ENCODE data around the gene RALGPS1. TPM values are rescaled to one million over a fixed set of nuclear protein-coding genes. Genes with fewer than 3 reads are reported as not detected.

Gene RALGPS1
- total and polyA plus RNA-seq, 4 experiments from 2014 or later = 0.84 to 10.3 (median 5.8) TPM

DNA sequence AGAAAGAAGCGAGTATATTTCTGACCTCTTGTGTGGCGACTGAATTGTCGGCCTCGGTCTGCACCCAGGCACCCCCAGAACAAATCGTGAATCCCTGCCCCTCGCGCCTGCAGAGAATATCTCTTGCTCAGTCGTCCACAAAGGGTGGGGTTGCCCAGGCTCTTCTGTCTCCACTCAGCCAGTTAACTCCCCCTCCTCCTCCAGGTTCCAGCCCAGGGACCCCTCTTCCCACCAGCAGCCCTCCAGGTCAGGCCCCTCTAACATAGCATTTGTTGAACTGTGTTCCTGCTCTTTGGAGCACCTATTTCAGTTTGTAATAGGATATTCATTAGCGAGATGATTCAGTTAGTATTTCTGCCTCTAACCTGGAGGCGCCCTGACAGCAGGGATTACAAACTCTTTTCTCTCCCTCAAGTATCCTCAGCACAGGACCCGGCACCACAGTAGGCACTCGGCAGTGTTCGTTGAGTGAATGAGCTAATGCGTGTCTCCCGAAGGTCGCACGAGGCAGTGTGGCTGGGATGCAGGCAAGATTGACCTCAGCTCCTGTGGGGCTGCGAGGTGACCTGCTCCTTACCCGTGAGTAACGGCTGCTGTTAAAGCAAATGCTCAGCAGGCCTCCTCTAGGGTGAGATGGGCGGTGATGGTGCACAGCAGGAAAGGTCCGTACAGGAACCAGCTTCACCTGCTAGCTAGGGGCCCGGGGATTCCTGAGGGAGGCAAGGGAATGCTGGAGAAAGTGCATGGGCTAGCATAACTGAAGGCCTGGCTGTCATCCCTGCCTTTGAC lies 28.4 kb upstream of the RALGPS1 start:
- no peak for DNase-seq
- peaks cover 5% of the 10 kb centered on the region for H3K36me3 ChIP-seq (ENCODE audit: insufficient read depth, low read length)
- H3K9me3 ChIP-seq (ENCODE audit: control insufficient read depth in 1 of 2, low read length in 2 of 2) = no peaks in the 10 kb centered on the region
- no peak overlapping the region for H3K4me3 Mint-ChIP-seq
- peak overlapping the region in 1 of 7 donors; percentile 51 for H3K27ac Mint-ChIP-seq
- H3K27me3 Mint-ChIP-seq = no peaks in the 10 kb centered on the region
- peaks cover 3 to 16% of the 10 kb centered on the region in 2 donors for H3K36me3 Mint-ChIP-seq
- ChIA-PET CTCF (ENCODE audit: partially characterized antibody) (no interaction called here), POLR2A (ENCODE audit: partially characterized antibody) (no interaction called here)
- H3K4me1 Mint-ChIP-seq = no peaks in the 10 kb centered on the region
- no peaks in the 10 kb centered on the region for H3K9me3 Mint-ChIP-seq
- no peak overlapping the region for H3K4me3 ChIP-seq (ENCODE audit: low read length in 2 of 2)
- intact Hi-C loops (cut with micrococcal nuclease) = no loop called here
- no peaks in the 10 kb centered on the region for H3K27me3 ChIP-seq (ENCODE audit: insufficient read depth, low read length)
- no peaks in the 10 kb centered on the region for H3K4me1 ChIP-seq (ENCODE audit: insufficient read depth, low read length)
- no peak overlapping the region for H3K27ac ChIP-seq (ENCODE audit: low read depth, low read length)

DNA sequence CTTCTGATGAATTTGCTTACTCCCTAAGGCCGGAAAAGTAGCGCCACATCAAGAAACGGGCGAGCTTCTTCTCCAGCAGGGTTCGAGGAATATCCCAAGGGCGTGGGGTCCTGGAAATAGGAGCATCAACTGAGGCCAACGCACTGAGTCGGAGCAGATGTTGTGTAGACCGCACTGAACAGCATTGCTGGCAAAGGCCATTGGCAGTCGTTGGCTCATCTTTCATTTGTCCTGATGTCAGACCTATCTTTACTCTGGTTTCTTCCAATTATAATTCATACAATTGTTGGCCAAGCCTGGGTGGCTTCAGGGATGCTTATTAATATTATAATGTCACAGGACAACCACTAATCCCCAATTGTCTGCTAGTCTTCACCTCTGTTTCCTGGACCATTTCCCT lies 27.7 kb upstream of the RALGPS1 start:
- Histone ChIP-seq H3K9me3 (ENCODE audit: control insufficient read depth in 1 of 2, low read length in 2 of 2) (no peaks in the 10 kb centered on the region), H3K36me3 (ENCODE audit: insufficient read depth, low read length) (peaks cover 5% of the 10 kb centered on the region), H3K4me1 (ENCODE audit: insufficient read depth, low read length) (no peaks in the 10 kb centered on the region), H3K27me3 (ENCODE audit: insufficient read depth, low read length) (no peaks in the 10 kb centered on the region), H3K27ac (ENCODE audit: low read depth, low read length) (no peak overlapping the region), H3K4me3 (ENCODE audit: low read length in 2 of 2) (no peak overlapping the region)
- DNase-seq = no peak
- Mint-ChIP-seq H3K27me3 (no peaks in the 10 kb centered on the region), H3K27ac (no peak overlapping the region), H3K36me3 (peaks cover 0 to 12% of the 10 kb centered on the region in 2 donors), H3K9me3 (no peaks in the 10 kb centered on the region), H3K4me3 (no peak overlapping the region), H3K4me1 (no peaks in the 10 kb centered on the region)
- POLR2A ChIA-PET (ENCODE audit: partially characterized antibody) = no interaction called here
- intact Hi-C loops (cut with micrococcal nuclease) = no loop called here
- CTCF ChIA-PET (ENCODE audit: partially characterized antibody) = no interaction called here

DNA sequence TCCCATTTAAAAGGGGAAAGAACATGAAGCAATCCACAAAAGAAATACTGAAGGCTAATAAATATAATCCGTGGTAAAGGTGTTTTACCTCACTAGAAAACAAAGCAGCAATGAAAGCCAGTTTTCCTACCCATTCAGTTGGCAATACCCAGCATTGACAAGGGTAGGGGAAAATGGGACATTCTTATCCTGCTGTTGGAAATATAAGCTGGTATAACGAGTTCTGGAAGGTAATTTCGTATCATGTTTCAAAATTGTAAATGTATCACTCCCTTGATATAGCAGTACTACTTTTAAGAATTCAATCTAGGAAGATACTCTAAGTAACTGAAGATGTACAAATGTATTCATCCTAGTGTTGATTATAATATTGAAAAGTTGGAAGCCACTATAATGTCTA lies 22.9 kb upstream of the RALGPS1 start:
- intact Hi-C loops (cut with micrococcal nuclease) = no loop called here
- no peaks in the 10 kb centered on the region for H3K4me1 Mint-ChIP-seq
- CTCF ChIA-PET (ENCODE audit: partially characterized antibody) = no interaction called here

DNA sequence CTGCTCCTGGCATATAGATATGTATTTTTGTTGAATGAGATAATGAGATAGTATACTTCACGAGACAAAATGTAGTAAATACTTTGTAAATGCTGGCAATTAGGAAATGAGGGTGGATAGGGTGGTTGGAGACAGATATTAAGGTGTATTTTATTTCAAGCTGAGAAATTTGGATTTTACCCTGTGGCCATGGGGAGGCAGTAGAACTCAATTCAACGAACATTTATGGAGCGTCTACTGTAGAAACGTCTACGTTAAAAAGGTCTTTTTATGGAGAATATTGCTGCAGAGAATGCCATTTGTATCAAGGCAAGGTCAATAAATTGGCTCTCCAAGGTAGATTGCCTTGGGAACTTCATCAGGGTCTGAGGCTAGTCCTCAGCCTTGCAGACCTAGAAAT lies 21.5 kb upstream of the RALGPS1 start:
- H3K27ac ChIP-seq (ENCODE audit: low read depth, low read length) = no peak overlapping the region
- Mint-ChIP-seq H3K27ac (no peak overlapping the region), H3K4me3 (no peak overlapping the region), H3K36me3 (no peaks in the 10 kb centered on the region), H3K4me1 (no peaks in the 10 kb centered on the region), H3K9me3 (no peaks in the 10 kb centered on the region), H3K27me3 (peaks cover 2 to 5% of the 10 kb centered on the region in 2 donors)
- no peaks in the 10 kb centered on the region for H3K4me1 ChIP-seq (ENCODE audit: insufficient read depth, low read length)
- H3K27me3 ChIP-seq (ENCODE audit: insufficient read depth, low read length) = no peaks in the 10 kb centered on the region
- no peak overlapping the region for H3K4me3 ChIP-seq (ENCODE audit: low read length in 2 of 2)
- H3K36me3 ChIP-seq (ENCODE audit: insufficient read depth, low read length) = no peaks in the 10 kb centered on the region
- DNase-seq = no peak
- intact Hi-C loops (cut with micrococcal nuclease) = no loop called here
- POLR2A ChIA-PET (ENCODE audit: partially characterized antibody) = no interaction called here
- no peaks in the 10 kb centered on the region for H3K9me3 ChIP-seq (ENCODE audit: control insufficient read depth in 1 of 2, low read length in 2 of 2)
- CTCF ChIA-PET (ENCODE audit: partially characterized antibody) = no interaction called here

More for the DNA sequence above, 22.9 kb upstream of the RALGPS1 start:
- Histone ChIP-seq H3K9me3 (ENCODE audit: control insufficient read depth in 1 of 2, low read length in 2 of 2) (no peaks in the 10 kb centered on the region), H3K27me3 (ENCODE audit: insufficient read depth, low read length) (no peaks in the 10 kb centered on the region), H3K27ac (ENCODE audit: low read depth, low read length) (no peak overlapping the region), H3K4me3 (ENCODE audit: low read length in 2 of 2) (no peak overlapping the region), H3K36me3 (ENCODE audit: insufficient read depth, low read length) (no peaks in the 10 kb centered on the region), H3K4me1 (ENCODE audit: insufficient read depth, low read length) (no peaks in the 10 kb centered on the region)
- no peak overlapping the region for H3K4me3 Mint-ChIP-seq
- no peaks in the 10 kb centered on the region for H3K36me3 Mint-ChIP-seq
- no peak overlapping the region for H3K27ac Mint-ChIP-seq
- no peak for DNase-seq
- no peaks in the 10 kb centered on the region for H3K9me3 Mint-ChIP-seq
- POLR2A ChIA-PET (ENCODE audit: partially characterized antibody) = no interaction called here
- peaks cover 0 to 2% of the 10 kb centered on the region in 2 donors for H3K27me3 Mint-ChIP-seq

DNA sequence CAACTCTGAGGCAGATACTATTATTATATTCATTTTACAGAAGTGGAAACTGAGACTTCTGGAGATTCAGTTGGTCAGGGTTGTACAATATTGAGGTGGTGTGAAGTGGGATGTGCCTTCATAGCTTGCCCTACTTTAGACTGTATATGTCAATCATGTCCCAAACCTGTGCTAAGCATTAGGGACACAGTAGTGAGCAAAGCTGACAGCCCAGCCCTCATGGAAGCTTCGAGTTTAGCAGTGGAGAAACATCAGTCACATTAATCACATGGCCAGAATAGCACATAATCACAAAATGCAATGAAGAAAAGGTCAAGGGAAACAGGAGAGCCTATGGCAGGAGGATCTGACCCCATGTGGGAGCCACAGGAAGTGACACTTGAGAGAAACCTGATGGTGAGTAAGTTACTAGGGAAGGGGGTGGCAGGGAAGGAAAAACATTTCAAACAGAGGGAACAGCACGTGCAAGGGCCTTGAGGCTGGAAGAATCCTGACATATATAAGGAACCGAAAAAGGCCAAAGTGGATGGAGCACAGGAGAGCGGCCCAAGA lies 20.5 kb upstream of the RALGPS1 start:
- Mint-ChIP-seq H3K36me3 (no peaks in the 10 kb centered on the region), H3K27me3 (peaks cover 2 to 5% of the 10 kb centered on the region in 2 donors), H3K4me1 (no peaks in the 10 kb centered on the region), H3K4me3 (no peak overlapping the region), H3K9me3 (no peaks in the 10 kb centered on the region), H3K27ac (no peak overlapping the region)
- intact Hi-C loops (cut with micrococcal nuclease) = no loop called here
- no peaks in the 10 kb centered on the region for H3K27me3 ChIP-seq (ENCODE audit: insufficient read depth, low read length)
- no peak overlapping the region for H3K4me3 ChIP-seq (ENCODE audit: low read length in 2 of 2)
- no peak overlapping the region for H3K27ac ChIP-seq (ENCODE audit: low read depth, low read length)
- no peaks in the 10 kb centered on the region for H3K36me3 ChIP-seq (ENCODE audit: insufficient read depth, low read length)
- no peaks in the 10 kb centered on the region for H3K4me1 ChIP-seq (ENCODE audit: insufficient read depth, low read length)
- no peak for DNase-seq
- no peaks in the 10 kb centered on the region for H3K9me3 ChIP-seq (ENCODE audit: control insufficient read depth in 1 of 2, low read length in 2 of 2)
- ChIA-PET CTCF (ENCODE audit: partially characterized antibody) (no interaction called here), POLR2A (ENCODE audit: partially characterized antibody) (no interaction called here)

DNA sequence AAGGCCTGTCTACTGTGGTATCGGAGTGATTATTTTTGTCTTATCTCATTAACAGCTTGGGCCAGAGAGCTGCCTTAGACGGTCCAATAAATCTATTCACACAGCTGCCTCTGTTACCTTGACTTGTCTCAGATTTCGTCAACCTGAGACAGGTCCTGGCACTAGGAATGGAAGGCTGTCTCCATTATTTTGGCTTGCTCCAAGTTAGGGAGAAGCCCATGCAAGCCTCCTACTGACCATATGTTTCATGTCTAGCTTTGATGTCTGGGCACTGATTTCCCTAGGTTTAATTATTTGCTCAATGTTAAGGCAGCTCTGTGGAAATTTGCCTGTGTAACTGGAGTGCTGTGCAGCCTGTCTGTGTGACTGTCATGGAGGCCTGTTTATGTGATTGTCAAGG lies 12.4 kb upstream of the RALGPS1 start:
- Histone ChIP-seq H3K4me1 (ENCODE audit: insufficient read depth, low read length) (no peaks in the 10 kb centered on the region), H3K27me3 (ENCODE audit: insufficient read depth, low read length) (no peaks in the 10 kb centered on the region), H3K27ac (ENCODE audit: low read depth, low read length) (no peak overlapping the region), H3K9me3 (ENCODE audit: control insufficient read depth in 1 of 2, low read length in 2 of 2) (no peaks in the 10 kb centered on the region), H3K36me3 (ENCODE audit: insufficient read depth, low read length) (no peaks in the 10 kb centered on the region), H3K4me3 (ENCODE audit: low read length in 2 of 2) (no peak overlapping the region)
- intact Hi-C loops (cut with micrococcal nuclease) = no loop called here
- peaks cover 0 to 14% (median 10%) of the 10 kb centered on the region in 8 donors for H3K9me3 Mint-ChIP-seq
- H3K36me3 Mint-ChIP-seq = no peaks in the 10 kb centered on the region
- peak overlapping the region in 1 of 7 donors; percentile 29 for H3K27ac Mint-ChIP-seq
- DNase-seq = no peak
- H3K4me3 Mint-ChIP-seq = no peak overlapping the region
- CTCF ChIA-PET (ENCODE audit: partially characterized antibody) = no interaction called here
- H3K27me3 Mint-ChIP-seq = peaks cover 3 to 4% of the 10 kb centered on the region in 2 donors
- POLR2A ChIA-PET (ENCODE audit: partially characterized antibody) = interaction anchor here (1.2 kb wide), 1 partner anchor 12 kb away, joined by 3 read pairs; the partner anchor contains the start of gene RALGPS1
- no peaks in the 10 kb centered on the region for H3K4me1 Mint-ChIP-seq

DNA sequence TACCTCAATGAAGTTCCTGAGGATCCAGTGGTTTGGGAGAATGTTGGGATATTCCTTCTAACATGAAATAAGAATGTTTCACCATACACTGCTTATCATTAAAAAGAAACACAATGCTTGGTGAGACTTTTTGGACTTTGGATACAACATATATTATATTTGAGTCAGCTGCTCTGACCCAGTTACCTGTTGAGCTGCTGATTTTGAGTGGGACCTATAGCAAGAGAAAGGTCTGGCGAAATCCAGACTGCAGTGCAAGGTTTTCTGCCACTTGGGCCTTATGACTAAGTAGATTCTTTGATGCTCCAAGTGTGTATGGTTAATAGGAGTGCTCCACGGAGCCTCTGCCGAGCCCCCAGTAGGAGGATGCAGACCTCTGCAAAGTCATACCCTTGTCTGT lies 10.0 kb upstream of the RALGPS1 start:
- Mint-ChIP-seq H3K4me1 (no peaks in the 10 kb centered on the region), H3K27me3 (peaks cover 3 to 8% of the 10 kb centered on the region in 2 donors), H3K4me3 (no peak overlapping the region), H3K27ac (no peak overlapping the region), H3K36me3 (no peaks in the 10 kb centered on the region), H3K9me3 (peaks cover 0 to 14% (median 10%) of the 10 kb centered on the region in 8 donors)
- Histone ChIP-seq H3K27me3 (ENCODE audit: insufficient read depth, low read length) (no peaks in the 10 kb centered on the region), H3K4me3 (ENCODE audit: low read length in 2 of 2) (no peak overlapping the region), H3K36me3 (ENCODE audit: insufficient read depth, low read length) (no peaks in the 10 kb centered on the region), H3K4me1 (ENCODE audit: insufficient read depth, low read length) (no peaks in the 10 kb centered on the region), H3K27ac (ENCODE audit: low read depth, low read length) (no peak overlapping the region), H3K9me3 (ENCODE audit: control insufficient read depth in 1 of 2, low read length in 2 of 2) (no peaks in the 10 kb centered on the region)
- intact Hi-C loops (cut with micrococcal nuclease) = no loop called here
- CTCF ChIA-PET (ENCODE audit: partially characterized antibody) = no interaction called here
- POLR2A ChIA-PET (ENCODE audit: partially characterized antibody) = no interaction called here
- no peak for DNase-seq
